Hematopoietic multipotent progenitor cell treated with erythropoietin and hydrocortisone succinate and interleukin-3 and kit ligand, for 17 days (in vitro differentiated cells): ENCODE results near the gene WSCD1.

Experiments used
- DNase-seq: peaks from one replicate; pipeline ENCODE4 v3.0.0-alpha.2; 2015; ENCODE audit warnings: low spot score

The WSCD1 gene

GRCh38 chr17:6108382-6108781, 38.2 kb downstream of the WSCD1 start:
- no peak for DNase-seq

- DNase-seq = no peak
Observed at GRCh38 chr17:6108987-6109386, 38.8 kb downstream of the WSCD1 start.

- no peak for DNase-seq
Observed at GRCh38 chr17:6109536-6109935, 39.4 kb downstream of the WSCD1 start.

- DNase-seq = no peak
Observed at GRCh38 chr17:6110088-6110487, 39.9 kb downstream of the WSCD1 start.

GRCh38 chr17:6110592-6110991, 40.4 kb downstream of the WSCD1 start:
- no peak for DNase-seq

GRCh38 chr17:6120351-6120750, 50.2 kb downstream of the WSCD1 start:
- no peak for DNase-seq

GRCh38 chr17:6124856-6125255, 54.7 kb downstream of the WSCD1 start:
- no peak for DNase-seq

- no peak for DNase-seq
Observed at GRCh38 chr17:6126768-6127167, 56.6 kb downstream of the WSCD1 start.

GRCh38 chr17:6134721-6135120, 64.5 kb downstream of the WSCD1 start:
- no peak for DNase-seq

GRCh38 chr17:6135236-6135635, 65.1 kb downstream of the WSCD1 start:
- DNase-seq = no peak

GRCh38 chr17:6135996-6136395, 65.8 kb downstream of the WSCD1 start:
- DNase-seq = no peak

- no peak for DNase-seq
Observed at GRCh38 chr17:6137716-6138502, 67.7 kb downstream of the WSCD1 start.

- no peak for DNase-seq
Observed at GRCh38 chr17:6138761-6139446, 68.7 kb downstream of the WSCD1 start.

- DNase-seq = no peak
Observed at GRCh38 chr17:6139447-6139832, 69.3 kb downstream of the WSCD1 start.

GRCh38 chr17:6140188-6140587, 70.0 kb downstream of the WSCD1 start:
- DNase-seq = no peak

- DNase-seq = no peak
Observed at GRCh38 chr17:6140728-6141330, 70.7 kb downstream of the WSCD1 start.

GRCh38 chr17:6142701-6143100, 72.5 kb downstream of the WSCD1 start:
- no peak for DNase-seq

GRCh38 chr17:6145946-6146345, 75.8 kb downstream of the WSCD1 start:
- no peak for DNase-seq

GRCh38 chr17:6147042-6147441, 76.9 kb downstream of the WSCD1 start:
- DNase-seq = no peak

GRCh38 chr17:6153375-6153774, 83.2 kb downstream of the WSCD1 start:
- no peak for DNase-seq

- no peak for DNase-seq
Observed at GRCh38 chr17:6157716-6158115, 87.5 kb downstream of the WSCD1 start.

GRCh38 chr17:6159541-6160231, 89.5 kb downstream of the WSCD1 start:
- no peak for DNase-seq

GRCh38 chr17:6160232-6160555, 90.0 kb downstream of the WSCD1 start:
- no peak for DNase-seq
